ENCODE data around the gene MICU1.
"Not testable (repeated sequence)": the region's sequence is repeated elsewhere in the genome, so short reads cannot be mapped to it uniquely, and the experiment has no call there.

MICU1 gene

GRCh38 chr10:72384982-72385381 is 240.9 kb downstream of the MICU1 start:
- DNase-seq: not testable (repeated sequence)

GRCh38 chr10:72379776-72380175 is 246.1 kb downstream of the MICU1 start:
- DNase-seq: no peak

DNA sequence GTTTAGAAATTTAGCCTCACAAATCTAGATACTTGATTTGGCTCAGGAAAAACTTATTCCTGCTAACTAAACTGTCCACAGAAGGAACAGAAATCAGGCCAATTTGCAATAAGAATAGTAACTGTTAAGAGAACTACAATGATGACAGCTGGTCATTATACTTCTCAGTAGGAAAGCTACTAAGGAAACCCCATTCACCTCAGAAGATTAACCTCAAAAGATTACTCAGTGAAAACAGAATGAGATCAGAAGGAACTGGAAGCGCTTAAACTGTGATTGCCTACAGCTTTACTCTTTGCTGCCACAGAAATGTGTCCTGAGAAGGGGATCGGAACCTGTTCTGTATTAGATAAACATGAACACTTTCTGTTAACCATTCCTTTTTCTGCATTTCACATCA is 246.8 kb downstream of the MICU1 start:
- DNase-seq: no peak

DNA sequence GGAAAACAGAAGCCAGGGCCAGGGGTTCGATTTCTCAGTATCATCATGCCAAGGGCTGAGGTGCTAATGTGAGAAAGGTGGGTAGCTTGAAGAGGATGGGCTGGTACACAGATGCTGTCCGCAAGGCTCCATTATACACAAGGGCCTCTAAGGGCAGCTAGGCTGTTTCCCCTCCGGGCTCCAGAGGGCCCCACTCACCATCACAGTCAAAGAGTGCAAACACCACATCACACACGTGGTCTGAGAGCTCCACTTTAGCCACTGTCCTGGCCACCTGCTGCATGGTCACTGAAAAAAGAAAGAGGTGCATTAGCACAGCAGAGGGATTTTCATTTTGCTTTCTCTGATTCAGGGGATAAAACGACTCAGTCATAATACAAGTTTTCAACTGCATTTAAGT is 250.3 kb downstream of the MICU1 start:
- DNase-seq: no peak

DNA sequence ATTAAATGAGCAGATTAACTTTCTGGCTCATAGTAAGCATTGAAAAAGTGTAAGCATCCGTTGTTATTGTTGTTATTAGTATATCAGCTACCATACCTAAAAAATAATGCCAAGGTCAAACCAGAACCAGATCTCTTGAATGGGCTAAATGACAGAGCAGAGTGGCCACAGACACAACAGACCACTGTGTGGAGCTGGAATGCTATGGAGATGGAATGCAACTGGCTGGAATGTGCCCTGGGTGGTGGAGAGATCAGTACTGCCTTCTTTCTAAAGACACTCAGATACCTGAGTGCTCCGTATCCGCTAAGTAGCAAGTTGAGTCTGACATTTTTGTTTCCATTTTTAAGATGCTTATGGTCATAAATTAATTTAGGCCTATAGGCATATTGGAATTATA is 250.7 kb downstream of the MICU1 start:
- DNase-seq: peak; percentile 26

- no peak for DNase-seq
Observed at GRCh38 chr10:72370201-72370722, 255.6 kb downstream of the MICU1 start.

GRCh38 chr10:72367301-72367960 is 258.4 kb downstream of the MICU1 start:
- DNase-seq: no peak

GRCh38 chr10:72365106-72365895 is 260.6 kb downstream of the MICU1 start:
- no peak for DNase-seq

- DNase-seq: peak; percentile 96
Observed at GRCh38 chr10:72364239-72364777, 261.6 kb downstream of the MICU1 start.

- DNase-seq: no peak
Observed at GRCh38 chr10:72356987-72357386, 268.9 kb downstream of the MICU1 start.

DNA sequence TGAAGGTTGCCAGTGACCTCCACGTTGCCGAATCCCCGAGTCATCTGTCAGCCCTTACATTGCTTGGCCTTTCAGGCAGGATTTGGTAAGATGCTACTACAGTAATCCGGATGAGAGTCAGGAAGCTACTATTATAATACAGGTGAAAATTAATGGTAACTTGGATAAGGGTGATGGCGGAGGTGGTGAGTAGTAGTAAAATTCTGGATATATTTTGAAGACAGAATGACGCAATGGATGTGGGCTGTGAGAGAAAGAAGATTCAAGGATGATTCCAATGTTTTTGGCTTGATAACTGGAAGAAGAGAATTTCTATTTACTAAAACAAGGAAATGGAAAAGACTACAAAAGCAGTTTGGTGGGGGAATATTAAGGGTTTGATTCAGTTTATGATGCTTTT is 269.8 kb downstream of the MICU1 start:
- DNase-seq: no peak

GRCh38 chr10:72355214-72355555 is 270.7 kb downstream of the MICU1 start:
- no peak for DNase-seq

- DNase-seq: peak; percentile 97
Observed at GRCh38 chr10:72354356-72355213, 271.3 kb downstream of the MICU1 start, which contains the start of gene DNAJB12. Gene DNAJB12, minus strand, starts transcription at chr10:72354919. Its CDS starts 22 bp downstream, at chr10:72354897.

DNA sequence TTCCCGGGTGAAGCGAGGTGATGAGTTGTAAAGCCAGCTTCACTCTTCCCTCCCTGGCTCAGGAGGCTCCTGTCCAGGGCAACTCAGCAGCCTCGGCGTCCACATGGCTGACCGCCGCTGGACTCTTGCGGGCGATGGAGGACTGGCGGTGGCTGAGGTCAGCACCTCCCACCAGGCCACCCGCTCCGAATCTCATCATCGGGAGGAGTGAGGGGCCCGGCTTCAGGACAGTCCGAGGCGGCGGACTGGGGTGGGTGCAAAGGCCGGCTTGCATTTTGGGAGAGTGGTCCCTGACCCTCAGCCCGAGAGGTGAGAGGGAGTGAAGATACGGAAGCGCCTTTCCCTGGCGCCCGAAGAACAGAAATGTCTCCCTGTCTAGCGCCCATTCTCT is 271.9 kb downstream of the MICU1 start:
- no peak for DNase-seq

DNA sequence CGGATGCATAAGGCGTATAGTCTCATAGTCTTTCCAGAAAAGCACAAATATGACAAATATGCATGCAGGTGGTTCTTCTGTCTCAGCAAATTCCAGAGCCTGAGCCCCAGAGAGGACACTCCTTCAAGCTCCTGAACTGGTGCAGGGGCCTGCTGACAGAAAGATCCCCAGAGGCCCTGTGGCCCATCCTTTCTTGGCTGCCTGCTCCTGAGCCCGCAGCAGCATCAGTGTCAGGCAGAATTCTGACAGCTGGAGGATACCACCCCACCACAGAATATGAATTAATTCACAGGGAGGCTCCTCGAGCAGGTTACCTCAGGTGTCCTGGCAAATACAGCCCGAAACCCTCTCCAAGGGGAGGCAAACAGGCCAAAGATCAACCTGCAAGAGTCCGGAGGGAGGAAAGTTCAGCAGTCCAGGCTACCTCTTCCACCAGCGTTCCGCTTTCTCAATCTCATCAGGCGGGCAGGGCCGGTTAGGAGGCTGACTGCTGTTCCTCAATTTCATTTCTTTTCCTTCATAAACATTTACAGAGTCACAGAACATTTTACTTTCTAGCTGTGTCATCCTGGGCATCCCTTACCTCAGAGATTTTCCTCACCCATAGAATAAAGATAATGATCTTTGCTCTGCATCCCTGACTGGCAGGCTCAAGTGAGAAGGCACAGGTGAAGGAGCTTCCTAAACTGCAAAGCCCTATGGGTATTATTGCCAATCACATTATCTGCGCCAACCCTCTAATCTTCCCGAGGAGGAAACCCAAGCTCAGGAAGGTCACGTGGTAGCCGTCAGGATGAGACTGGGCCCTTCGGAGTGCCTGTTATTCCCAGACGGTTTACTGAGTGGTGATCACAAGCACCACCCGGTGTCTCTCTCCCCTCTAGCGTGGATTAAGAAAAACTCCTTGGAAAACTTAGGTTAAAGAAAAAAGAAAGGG is 272.6 kb downstream of the MICU1 start:
- DNase-seq: no peak

DNA sequence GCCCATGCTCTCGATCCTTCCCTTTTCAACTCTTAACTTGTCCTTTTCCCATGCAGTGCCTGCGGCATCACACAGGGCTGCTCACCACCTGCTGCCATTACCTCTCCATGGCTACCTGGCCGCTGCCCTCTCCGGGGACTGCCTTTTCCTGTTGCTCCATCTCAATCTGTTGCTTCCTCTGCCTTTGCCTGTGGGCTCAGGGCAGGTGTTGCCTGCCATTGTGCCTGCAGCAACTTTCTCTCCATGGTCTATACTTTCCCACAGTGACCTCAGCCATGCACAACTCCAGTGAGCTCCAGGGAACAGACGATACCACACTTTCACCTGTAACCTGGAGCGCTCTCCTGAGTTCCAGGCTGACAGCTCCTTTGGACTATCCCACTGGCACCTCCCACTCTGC is 274.4 kb downstream of the MICU1 start:
- no peak for DNase-seq

GRCh38 chr10:72349438-72349837 is 276.4 kb downstream of the MICU1 start:
- no peak for DNase-seq

GRCh38 chr10:72348282-72348681 is 277.6 kb downstream of the MICU1 start:
- DNase-seq: no peak

GRCh38 chr10:72346117-72346516 is 279.8 kb downstream of the MICU1 start:
- DNase-seq: not testable (repeated sequence)

DNA sequence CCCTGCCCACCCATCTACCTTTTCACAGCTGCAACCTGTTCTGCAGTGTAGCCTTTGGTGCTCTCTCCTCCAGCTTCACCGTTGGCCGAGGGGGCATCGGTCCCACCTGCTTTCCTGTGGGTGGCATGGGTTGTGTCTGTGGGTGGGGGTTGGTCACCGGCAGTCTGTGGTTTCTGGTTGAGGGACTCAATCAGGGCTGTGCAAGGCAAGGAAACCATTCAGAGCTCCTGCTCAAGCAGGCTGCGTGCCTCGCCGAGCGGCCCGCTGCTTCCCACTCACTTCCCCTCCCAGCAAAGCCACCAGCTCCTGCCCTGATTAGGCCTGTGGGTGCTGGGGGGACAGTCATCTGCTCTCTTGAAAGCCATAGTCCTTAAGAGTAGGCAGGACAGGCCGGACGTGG is 280.9 kb downstream of the MICU1 start:
- DNase-seq: no peak

DNA sequence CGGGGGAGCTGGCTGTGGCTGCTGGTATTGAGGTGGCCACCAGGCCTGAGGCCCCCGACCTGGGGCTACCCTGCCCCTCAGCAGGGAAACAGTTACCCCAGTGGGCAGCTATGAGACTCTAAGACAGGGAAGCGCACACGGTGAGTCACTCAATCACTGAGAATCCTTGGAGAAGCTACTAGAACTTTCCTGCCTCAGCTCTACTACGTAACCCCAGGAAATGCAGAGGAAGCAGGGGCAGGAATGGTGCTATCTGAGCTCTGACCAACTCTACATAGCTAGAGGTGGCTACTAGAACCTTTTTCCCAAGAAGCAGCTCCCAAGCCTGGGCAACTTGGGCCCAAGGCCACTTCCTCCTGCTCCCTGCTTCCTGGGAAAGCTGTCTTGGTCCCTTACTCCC is 283.0 kb downstream of the MICU1 start:
- no peak for DNase-seq
